MCF 10A (cell line): ENCODE measurements around the gene INSM1. TPM values are rescaled to one million over a fixed set of nuclear protein-coding genes. Genes with fewer than 3 reads are reported as not detected.

ENCODE experiments used
- BruUV-seq: library from RNA; stranded (reverse); fragments of 400-500 nt; replicated peaks from 2 replicates; lab custom pipeline; 2021; lab: Mats Ljungman, UMichigan
- CTCF ChIA-PET: fragments of 300-600 bp; sonication (Branson Sonifier 250); formaldehyde crosslinking; extraction: SDS; loops from one replicate; lab custom pipeline; 2021; ENCODE audit warnings: antibody characterized with exemption, inconsistent platforms; lab: Yijun Ruan, JAX
- POLR2A ChIA-PET: fragments of 300-600, 350-650 bp; sonication (Branson Sonifier 250); formaldehyde crosslinking; extraction: SDS; loops from one replicate; lab custom pipeline; 2020; ENCODE audit warnings: antibody characterized with exemption, inconsistent platforms; lab: Yijun Ruan, JAX
- DNase-seq: peaks from one replicate; pipeline ENCODE4 v3.0.0-alpha.2; 2018; ENCODE audit not compliant: unreplicated experiment
- H3K27ac Mint-ChIP-seq: one replicate; pipeline ENCODE4 v1.8.0; 2022; ENCODE audit warnings: mild to moderate bottlenecking, low read depth, mixed read lengths; ENCODE audit not compliant: unreplicated experiment
- H3K27me3 Mint-ChIP-seq: one replicate; pipeline ENCODE4 v1.8.0; 2022; ENCODE audit warnings: mixed read lengths; ENCODE audit not compliant: insufficient read depth, unreplicated experiment
- H3K36me3 Mint-ChIP-seq: one replicate; pipeline ENCODE4 v1.8.0; 2022; ENCODE audit warnings: mild to moderate bottlenecking, moderate library complexity, mixed read lengths; ENCODE audit not compliant: insufficient read depth, unreplicated experiment
- H3K4me1 Mint-ChIP-seq: one replicate; pipeline ENCODE4 v1.8.0; 2022; ENCODE audit warnings: mixed read lengths; ENCODE audit not compliant: insufficient read depth, unreplicated experiment
- H3K4me3 Mint-ChIP-seq: one replicate; pipeline ENCODE4 v1.8.0; 2022; ENCODE audit warnings: mild to moderate bottlenecking, moderate library complexity, mixed read lengths; ENCODE audit not compliant: unreplicated experiment
- H3K9me3 Mint-ChIP-seq: one replicate; pipeline ENCODE4 v1.8.0; 2022; ENCODE audit warnings: mixed read lengths; ENCODE audit not compliant: unreplicated experiment
- CTCF ChIP-seq: fragments of 200-600 bp; IDR thresholded peaks from one replicate; pipeline ENCODE4 v1.8.0; 2022; ENCODE audit warnings: antibody characterized with exemption, mild to moderate bottlenecking; ENCODE audit not compliant: unreplicated experiment
- intact Hi-C: fragments of 100-400 bp; cut with micrococcal nuclease; formaldehyde crosslinking; loops from 2 replicates; pipeline ENCODE4 v1.14.1; 2022
- total RNA-seq: library from RNA; stranded (reverse); gene quantifications from 2 replicates; pipeline ENCODE4 v1.2.3, GENCODE V29; 2022

Gene INSM1
- total RNA-seq, 1 experiment from 2014 or later = not detected

- H3K4me1 Mint-ChIP-seq = peaks cover 6% of the 10 kb centered on the region
- intact Hi-C loops = no loop called here
Observed at GRCh38 chr20:20331156-20331555, 36.7 kb upstream of the INSM1 start.

GRCh38 chr20:20331817-20332216 is 36.1 kb upstream of the INSM1 start:
- Mint-ChIP-seq H3K27me3 (no peaks in the 10 kb centered on the region), H3K36me3 (peaks cover 6% of the 10 kb centered on the region), H3K4me3 (no peak overlapping the region), H3K9me3 (peaks cover 3% of the 10 kb centered on the region), H3K4me1 (peaks cover 6% of the 10 kb centered on the region), H3K27ac (no peak overlapping the region)
- no peak for TF ChIP-seq CTCF
- no TSS peak for BruUV-seq
- ChIA-PET POLR2A (interaction anchor here (1.4 kb wide), 1 partner anchor 7 kb away, joined by 3 read pairs; no protein-coding TSS in a partner anchor), CTCF (interaction anchor here (0.6 kb wide), 1 partner anchor 9 kb away, joined by 3 read pairs; no protein-coding TSS in a partner anchor)
- intact Hi-C loops = no loop called here
- DNase-seq = no peak

More at GRCh38 chr20:20331156-20331555, 36.7 kb upstream of the INSM1 start:
- Mint-ChIP-seq H3K27me3 (no peaks in the 10 kb centered on the region), H3K27ac (no peak overlapping the region), H3K36me3 (peaks cover 6% of the 10 kb centered on the region), H3K4me3 (no peak overlapping the region), H3K9me3 (no peaks in the 10 kb centered on the region)
- no TSS peak for BruUV-seq
- TF ChIP-seq CTCF = no peak
- DNase-seq = no peak
- POLR2A ChIA-PET = interaction anchor here (1.0 kb wide), 1 partner anchor 16 kb away, joined by 3 read pairs; no protein-coding TSS in a partner anchor
- CTCF ChIA-PET = no interaction called here

- peaks cover 6% of the 10 kb centered on the region for H3K36me3 Mint-ChIP-seq
- no peaks in the 10 kb centered on the region for H3K27me3 Mint-ChIP-seq
- ChIA-PET POLR2A (no interaction called here), CTCF (interaction anchor here (0.5 to 1.1 kb wide), 5 partner anchors 9 to 1368 kb away, joined by 3 to 6 read pairs (median 3); no protein-coding TSS in a partner anchor)
- no TSS peak for BruUV-seq
- no peak for TF ChIP-seq CTCF
- H3K4me3 Mint-ChIP-seq = no peak overlapping the region
- intact Hi-C loops = no loop called here
- H3K27ac Mint-ChIP-seq = no peak overlapping the region
- peaks cover 11% of the 10 kb centered on the region for H3K9me3 Mint-ChIP-seq
- DNase-seq = no peak
- H3K4me1 Mint-ChIP-seq = no peaks in the 10 kb centered on the region
Observed at GRCh38 chr20:20333866-20334265, 34.0 kb upstream of the INSM1 start.

GRCh38 chr20:20334489-20334888 is 33.4 kb upstream of the INSM1 start:
- CTCF ChIA-PET = interaction anchor here (0.6 to 1.8 kb wide), 2 partner anchors 25 to 1368 kb away, joined by 3 to 5 read pairs; no protein-coding TSS in a partner anchor
- Mint-ChIP-seq H3K9me3 (peaks cover 11% of the 10 kb centered on the region), H3K4me1 (no peaks in the 10 kb centered on the region), H3K4me3 (no peak overlapping the region), H3K27me3 (no peaks in the 10 kb centered on the region), H3K36me3 (peaks cover 6% of the 10 kb centered on the region), H3K27ac (no peak overlapping the region)
- POLR2A ChIA-PET = no interaction called here
- BruUV-seq = no TSS peak
- no peak for DNase-seq
- TF ChIP-seq CTCF = no peak
- intact Hi-C loops = no loop called here
